Measurements from ENCODE around the gene OR3A2. TPM values are rescaled to one million over a fixed set of nuclear protein-coding genes. Genes with fewer than 3 reads are reported as not detected.
"Not testable (repeated sequence)": the region's sequence is repeated elsewhere in the genome, so short reads cannot be mapped to it uniquely, and the experiment has no call there.

OR3A2 gene
- total RNA-seq (2014; rRNA removed; shearing (Covaris generic)), result not detected in 2 replicates

GRCh38 chr17:3385869-3386816 lies at the start of gene OR3A2:
Gene OR3A2 (minus strand): TSS chr17:3386308.
- no peak for DNase-seq (ENCODE audit: low read depth)

DNA sequence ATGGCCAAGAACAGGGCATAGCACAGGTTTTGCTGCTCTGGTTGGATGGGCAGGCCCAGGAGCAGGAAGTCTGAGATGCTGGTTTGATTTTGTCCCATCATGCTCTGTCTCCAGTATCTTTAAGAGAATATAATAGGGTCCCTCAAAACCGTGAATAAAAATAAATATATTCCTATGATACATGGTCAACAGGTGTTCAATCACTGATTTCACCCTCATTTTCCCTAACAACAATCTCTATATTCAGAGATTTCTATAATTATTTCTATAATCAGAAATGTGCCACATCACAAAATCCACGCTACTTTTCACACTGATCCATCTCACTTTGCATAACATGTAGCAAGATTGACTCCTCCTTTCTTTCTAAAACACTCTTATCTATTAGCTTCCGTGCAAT lies 47.6 kb upstream of the OR3A2 start, which contains the start of gene OR1E2:
TSS of gene OR1E2 (minus strand) at position 101 of the 400 bp plus-strand sequence. CDS start at position 101, 0 bp downstream.
- no peak for DNase-seq (ENCODE audit: low read depth)

DNA sequence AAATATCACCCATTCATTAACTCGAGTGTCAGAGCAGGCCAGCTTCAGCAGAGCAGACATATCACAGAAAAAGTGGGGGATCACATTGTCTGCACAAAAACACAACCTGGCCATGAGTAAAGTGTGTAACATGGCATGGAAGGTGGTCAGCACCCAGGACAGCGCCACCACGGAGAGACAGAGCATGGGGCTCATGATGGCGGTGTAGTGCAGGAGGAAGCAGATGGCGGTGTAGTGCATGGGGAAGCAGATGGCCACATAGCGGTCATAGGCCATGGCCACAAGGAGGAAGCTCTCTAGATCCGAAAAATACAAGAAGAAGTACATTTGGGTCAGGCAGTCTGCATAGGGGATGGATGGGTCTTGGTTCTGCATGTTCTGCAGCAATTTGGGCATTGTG lies 47.1 kb upstream of the OR3A2 start:
- DNase-seq (ENCODE audit: low read depth), result not testable (repeated sequence)

- no peak for DNase-seq (ENCODE audit: low read depth)
These were observed 32.1 kb upstream of the OR3A2 start for GRCh38 chr17:3418222-3418621.

- no peak for DNase-seq (ENCODE audit: low read depth)
These were observed 29.5 kb upstream of the OR3A2 start for GRCh38 chr17:3415610-3416009.

DNA sequence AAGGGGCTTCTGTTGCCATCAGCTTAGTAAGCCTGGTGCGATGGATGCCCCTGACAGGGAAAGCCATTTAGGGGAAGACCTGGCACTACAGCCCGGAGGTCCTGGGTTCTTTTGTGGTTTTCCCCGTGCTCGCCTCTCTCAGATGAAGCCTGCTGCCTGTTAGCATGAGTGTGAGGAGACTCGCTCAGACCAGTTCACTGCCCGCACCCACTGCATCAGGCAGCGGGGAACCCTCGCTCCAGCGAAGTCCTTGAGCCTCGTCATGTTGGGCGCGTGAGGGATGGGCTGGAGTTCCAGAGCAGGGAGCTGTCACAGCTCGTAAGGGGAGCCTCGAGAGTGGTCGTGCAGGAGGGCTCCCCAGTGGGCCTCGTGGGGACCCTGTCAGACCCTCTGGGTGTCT lies 26.1 kb upstream of the OR3A2 start:
- not testable (repeated sequence) for DNase-seq (ENCODE audit: low read depth)

DNA sequence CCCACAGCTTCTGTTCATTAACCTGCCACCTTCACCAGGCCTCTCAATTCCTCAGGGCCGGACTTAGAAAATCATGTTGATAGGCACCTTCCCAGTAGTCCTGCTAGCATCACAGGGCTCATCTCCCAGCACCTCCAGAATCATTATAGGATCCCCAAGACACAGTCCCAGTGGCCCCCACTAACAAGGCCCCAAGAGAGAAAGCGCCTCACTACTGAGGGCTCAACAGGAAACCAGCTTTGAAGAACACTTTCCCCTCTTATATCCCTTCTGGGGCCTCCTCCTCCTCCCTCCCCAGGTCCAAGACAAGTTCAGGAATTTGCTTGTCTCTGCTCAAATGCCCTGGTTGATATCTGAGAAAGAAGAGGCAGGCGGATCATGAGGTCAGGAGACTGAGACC lies 25.0 kb upstream of the OR3A2 start, which contains the start of gene OR3A3:
TSS of gene OR3A3 (plus strand) at position 301 of the 400 bp plus-strand sequence.
- DNase-seq (ENCODE audit: low read depth), result no peak

DNA sequence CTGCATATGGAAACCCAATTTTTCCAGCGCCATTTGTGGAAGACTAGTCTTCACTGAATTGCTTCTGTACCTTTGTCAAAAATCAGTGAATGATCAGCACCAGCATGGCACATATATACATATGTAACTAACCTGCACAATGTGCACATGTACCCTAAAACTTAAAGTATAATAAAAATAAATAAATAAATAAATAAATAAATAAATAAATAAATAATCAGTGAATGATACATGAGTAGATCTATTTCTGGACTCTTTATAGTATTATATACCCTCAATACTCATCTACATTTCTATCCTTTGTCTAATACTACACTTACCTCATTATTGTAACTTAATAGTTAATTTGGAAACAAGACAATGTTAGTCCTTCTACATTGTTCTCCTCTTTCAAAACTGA lies 17.7 kb upstream of the OR3A2 start:
- DNase-seq (ENCODE audit: low read depth), result not testable (repeated sequence)

GRCh38 chr17:3401786-3402185 lies 15.7 kb upstream of the OR3A2 start:
- no peak for DNase-seq (ENCODE audit: low read depth)

GRCh38 chr17:3400055-3400454 lies 13.9 kb upstream of the OR3A2 start:
- no peak for DNase-seq (ENCODE audit: low read depth)

DNA sequence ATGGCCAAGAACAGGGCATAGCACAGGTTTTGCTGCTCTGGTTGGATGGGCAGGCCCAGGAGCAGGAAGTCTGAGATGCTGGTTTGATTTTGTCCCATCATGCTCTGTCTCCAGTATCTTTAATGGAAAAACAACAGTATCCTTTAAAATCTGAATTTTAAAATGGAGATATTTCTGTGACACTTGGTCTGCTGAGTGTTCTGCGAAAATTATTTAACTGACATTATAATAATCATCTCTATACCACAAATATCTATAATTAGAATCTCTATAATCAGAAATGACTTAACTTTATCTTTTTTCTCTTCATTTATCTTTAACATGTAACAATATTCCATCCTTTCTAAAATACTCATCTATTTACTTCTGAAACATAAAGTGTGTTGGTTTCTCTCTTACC lies 12.2 kb upstream of the OR3A2 start, which contains the start of gene OR1E1:
TSS of gene OR1E1 (minus strand) at position 101 of the 400 bp plus-strand sequence. CDS start at position 101, 0 bp downstream.
- no peak for DNase-seq (ENCODE audit: low read depth)

GRCh38 chr17:3397801-3398200 lies 11.7 kb upstream of the OR3A2 start:
- DNase-seq (ENCODE audit: low read depth), result not testable (repeated sequence)

- no peak for DNase-seq (ENCODE audit: low read depth)
These were observed 3.7 kb upstream of the OR3A2 start for GRCh38 chr17:3389791-3390190.

DNA sequence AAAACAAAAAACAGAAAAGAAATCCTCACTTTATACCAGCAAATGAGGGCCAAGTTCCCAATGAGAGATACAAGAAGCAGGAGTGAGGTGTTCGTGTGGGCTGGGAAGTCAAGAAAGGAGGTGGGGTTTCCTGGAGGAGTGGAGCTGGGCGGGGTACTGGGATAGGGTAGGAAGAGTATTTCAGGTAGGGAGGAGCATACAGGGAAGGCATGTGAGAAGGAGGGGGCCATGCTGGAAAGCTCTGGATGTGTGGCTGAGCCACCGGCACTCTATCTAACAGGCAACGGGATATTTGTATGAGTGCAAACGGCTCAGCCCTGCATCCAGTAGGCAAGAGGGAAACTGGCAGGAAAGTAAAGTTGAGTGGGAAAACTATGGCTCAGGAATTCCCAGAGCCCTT lies 4.2 kb downstream of the OR3A2 start:
- no peak for DNase-seq (ENCODE audit: low read depth)

GRCh38 chr17:3378321-3378720 lies 7.8 kb downstream of the OR3A2 start:
- DNase-seq (ENCODE audit: low read depth), result no peak

- not testable (repeated sequence) for DNase-seq (ENCODE audit: low read depth)
These were observed 14.9 kb downstream of the OR3A2 start for GRCh38 chr17:3371167-3371566.

DNA sequence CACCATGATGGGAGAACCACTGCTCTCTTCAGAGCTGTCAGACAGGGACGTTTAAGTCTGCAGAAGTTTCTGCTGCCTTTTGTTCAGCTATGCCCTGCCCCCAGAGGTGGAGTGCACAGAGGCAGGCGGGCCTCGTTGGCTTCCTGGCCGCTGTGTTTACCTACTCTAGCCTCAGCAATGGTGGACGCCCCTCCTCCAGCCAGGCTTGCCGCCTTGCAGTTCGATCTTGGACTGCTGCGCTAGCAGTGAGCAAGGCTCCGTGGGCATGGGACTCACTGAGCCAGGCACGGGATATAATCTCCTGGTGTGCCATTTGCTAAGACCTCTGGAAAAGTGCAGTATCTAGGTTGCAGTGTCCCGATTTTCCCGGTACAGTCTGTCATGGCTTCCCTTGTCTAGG lies 43.3 kb downstream of the OR3A2 start:
- DNase-seq (ENCODE audit: low read depth), result not testable (repeated sequence)

DNA sequence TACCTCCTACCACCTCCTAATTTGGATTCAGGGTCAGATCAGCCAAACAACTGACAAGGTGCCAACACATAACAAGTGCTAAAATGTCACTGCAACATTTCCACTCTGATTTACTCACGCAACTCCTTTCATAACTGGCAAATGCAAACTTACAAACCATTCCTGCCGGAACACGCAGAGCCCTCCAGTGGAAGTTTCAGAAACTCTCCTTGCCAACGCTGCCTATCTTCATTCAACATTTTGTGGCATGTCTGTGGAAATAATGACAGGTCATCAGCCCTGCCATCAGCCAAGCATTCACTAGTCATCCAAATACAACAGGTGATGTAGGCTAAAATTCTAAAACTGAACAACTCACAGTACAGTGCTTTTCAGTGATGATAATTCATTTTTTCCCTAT lies 50.2 kb downstream of the OR3A2 start:
- DNase-seq (ENCODE audit: low read depth), result peak; percentile 5

DNA sequence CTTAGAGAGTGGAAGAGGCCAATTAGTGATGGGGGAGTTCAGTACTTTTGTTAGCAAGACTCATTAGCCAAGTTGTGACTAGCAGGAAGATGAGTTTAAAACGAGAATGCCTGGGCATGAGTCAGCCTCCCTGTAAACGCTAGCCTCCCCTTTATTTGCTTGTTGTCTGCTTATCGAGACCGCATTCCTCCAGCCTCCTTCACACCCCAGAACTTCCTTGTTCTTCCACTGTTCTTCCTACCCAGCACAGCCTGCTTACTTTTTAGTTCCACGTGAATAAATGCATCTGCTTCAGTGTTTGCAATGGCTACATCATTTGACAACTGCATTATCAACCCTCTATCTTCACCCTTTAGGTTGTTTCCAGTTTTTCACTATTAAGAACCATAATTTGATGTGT lies 67.8 kb downstream of the OR3A2 start:
- peak; percentile 8 for DNase-seq (ENCODE audit: low read depth)

DNA sequence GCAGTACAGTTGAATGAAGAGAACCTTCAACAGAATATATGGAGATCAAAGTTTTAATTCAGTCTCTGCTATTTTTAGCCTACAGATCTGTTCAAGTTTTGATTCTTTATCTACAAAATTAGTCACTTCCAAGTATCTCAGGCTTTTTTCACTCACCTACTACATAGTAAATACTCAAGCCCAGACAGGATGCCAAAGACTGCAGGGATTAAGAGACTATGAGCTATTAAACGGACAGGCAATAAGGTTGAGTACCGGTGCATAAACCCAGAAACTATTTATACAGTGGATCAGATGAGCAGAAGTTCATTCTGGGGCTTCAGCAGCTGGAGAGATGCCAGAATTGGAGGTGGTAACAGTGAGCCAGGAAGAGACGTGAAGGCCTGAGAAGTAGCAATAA lies 69.3 kb downstream of the OR3A2 start:
- DNase-seq (ENCODE audit: low read depth), result no peak

DNA sequence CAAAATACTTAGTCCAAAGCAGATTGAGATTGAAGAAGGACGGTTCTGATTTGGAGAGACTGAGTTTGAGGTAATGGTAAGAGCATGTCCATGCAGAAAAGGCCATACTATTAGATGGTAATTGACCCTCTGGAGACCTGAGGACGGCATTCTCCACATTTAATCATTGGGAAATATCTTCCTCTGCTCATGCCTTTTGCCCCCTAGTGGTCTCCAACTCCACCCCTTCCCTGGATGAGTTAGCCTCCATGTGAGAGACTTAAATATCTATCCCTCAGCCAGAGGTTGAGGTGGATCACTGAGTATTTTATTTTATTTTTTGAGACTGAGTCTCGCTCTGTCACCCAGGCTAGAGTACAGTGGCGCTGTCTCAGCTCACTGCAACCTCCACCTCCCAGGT lies 77.5 kb downstream of the OR3A2 start:
- DNase-seq (ENCODE audit: low read depth), result no peak

- DNase-seq (ENCODE audit: low read depth), result no peak
These were observed 87.8 kb downstream of the OR3A2 start, which contains the start of gene OR3A1 for GRCh38 chr17:3298260-3298659. Gene OR3A1 (minus strand): TSS chr17:3298360. CDS start chr17:3292582, 5,778 bp downstream.

- no peak for DNase-seq (ENCODE audit: low read depth)
These were observed 90.5 kb downstream of the OR3A2 start for GRCh38 chr17:3295632-3296031.
